Stomach (tissue), 4 donors: ENCODE measurements around the gene LARGE1.

Experiments used
- EP300 ChIP-seq: sonication (generic); formaldehyde crosslinking; IDR thresholded peaks from one replicate; pipeline ENCODE4 v1.6.1; 2017; ENCODE audit warnings: antibody characterized with exemption
- POLR2A ChIP-seq, 4 donors: fragments of 450-650 bp; IDR thresholded peaks; one replicate each; pipeline ENCODE4 v1.6.1; 2016; ENCODE audit warnings: antibody characterized with exemption in 4 of 4, control low read depth in 2 of 4, mild to moderate bottlenecking in 1 of 4, moderate library complexity in 1 of 4
- POLR2AphosphoS5 ChIP-seq, 3 donors: sonication (generic); formaldehyde crosslinking; IDR thresholded peaks; one replicate each; pipeline ENCODE4 v1.6.1; 2016; ENCODE audit warnings: antibody characterized with exemption in 3 of 3
- TF ChIP-seq, protein P1 (sequence below), 7 experiments: fragments of 450-650 bp in 4 of 7; fragments of 200-600 bp in 3 of 7; sonication (generic) in 3 of 7; IDR thresholded peaks; one replicate each; pipeline ENCODE4 v1.5.1; 2016 to 2019; ENCODE audit warnings: antibody characterized with exemption in 7 of 7, control low read depth in 2 of 7, mild to moderate bottlenecking in 1 of 7

DNA sequence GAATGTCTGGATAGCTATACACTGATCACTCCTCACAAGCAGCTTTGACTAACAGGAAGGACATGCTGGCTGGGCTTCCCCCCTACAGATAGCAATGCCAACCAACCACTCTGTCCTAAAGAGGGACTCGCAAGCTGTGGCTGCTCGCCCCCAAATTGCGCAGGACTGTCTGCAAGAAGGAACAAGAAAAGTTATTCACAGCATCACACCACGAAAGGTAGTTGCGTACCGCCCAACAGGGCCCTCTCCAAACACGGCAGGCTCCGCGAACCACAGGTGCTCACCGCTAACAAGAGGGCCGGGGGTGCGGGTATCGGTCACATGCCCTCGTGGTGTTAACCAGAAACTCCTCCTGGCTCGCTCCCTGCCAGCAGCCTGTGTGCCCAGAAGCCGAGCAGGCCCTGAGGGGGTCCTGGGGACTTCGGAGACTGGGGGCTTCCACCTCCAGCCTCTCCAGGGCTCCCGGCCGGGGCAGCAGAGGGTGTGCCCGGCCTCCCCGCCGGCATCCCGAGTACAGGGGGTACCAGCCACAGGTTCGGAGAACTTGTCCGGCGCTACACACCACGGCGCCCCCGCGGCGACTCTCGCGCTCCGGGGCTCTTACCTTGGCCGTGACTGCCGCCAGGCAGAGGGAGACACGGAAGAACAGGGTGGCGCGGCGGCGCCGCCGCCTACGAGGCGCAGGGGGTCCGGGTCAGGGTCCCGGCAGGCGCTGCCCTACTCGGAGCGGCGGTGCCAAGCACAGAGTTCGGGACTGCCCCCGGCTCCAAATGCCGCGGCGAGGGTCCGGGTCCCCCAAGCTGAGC is 682 bp downstream of the LARGE1 start:
- TF ChIP-seq, protein P1, sequence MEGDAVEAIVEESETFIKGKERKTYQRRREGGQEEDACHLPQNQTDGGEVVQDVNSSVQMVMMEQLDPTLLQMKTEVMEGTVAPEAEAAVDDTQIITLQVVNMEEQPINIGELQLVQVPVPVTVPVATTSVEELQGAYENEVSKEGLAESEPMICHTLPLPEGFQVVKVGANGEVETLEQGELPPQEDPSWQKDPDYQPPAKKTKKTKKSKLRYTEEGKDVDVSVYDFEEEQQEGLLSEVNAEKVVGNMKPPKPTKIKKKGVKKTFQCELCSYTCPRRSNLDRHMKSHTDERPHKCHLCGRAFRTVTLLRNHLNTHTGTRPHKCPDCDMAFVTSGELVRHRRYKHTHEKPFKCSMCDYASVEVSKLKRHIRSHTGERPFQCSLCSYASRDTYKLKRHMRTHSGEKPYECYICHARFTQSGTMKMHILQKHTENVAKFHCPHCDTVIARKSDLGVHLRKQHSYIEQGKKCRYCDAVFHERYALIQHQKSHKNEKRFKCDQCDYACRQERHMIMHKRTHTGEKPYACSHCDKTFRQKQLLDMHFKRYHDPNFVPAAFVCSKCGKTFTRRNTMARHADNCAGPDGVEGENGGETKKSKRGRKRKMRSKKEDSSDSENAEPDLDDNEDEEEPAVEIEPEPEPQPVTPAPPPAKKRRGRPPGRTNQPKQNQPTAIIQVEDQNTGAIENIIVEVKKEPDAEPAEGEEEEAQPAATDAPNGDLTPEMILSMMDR (IDR thresholded peaks at IDR 0.05): no peak
- TF ChIP-seq POLR2A (IDR thresholded peaks at IDR 0.05): no peak
- TF ChIP-seq EP300: no peak
- TF ChIP-seq POLR2AphosphoS5 (IDR thresholded peaks at IDR 0.05): peak in 1 of 3 donors; percentile 9
